ENCODE results near the gene RAPGEF2. TPM values are rescaled to one million over a fixed set of nuclear protein-coding genes. Genes with fewer than 3 reads are reported as not detected.
"Not testable (repeated sequence)": the region's sequence is repeated elsewhere in the genome, so short reads cannot be mapped to it uniquely, and the experiment has no call there.

RAPGEF2 gene
- total RNA-seq, 1 donor, result 50.3 TPM

- Histone ChIP-seq H3K9me3 (ENCODE audit: low read depth, low read length) (no peaks in the 10 kb centered on the region), H3K4me2 (ENCODE audit: insufficient read depth, low read length) (peak overlapping the region; percentile 79), H2AFZ (ENCODE audit: low read length) (peak overlapping the region; percentile 2), H3K4me1 (ENCODE audit: insufficient read depth, low read length) (peaks cover 5% of the 10 kb centered on the region), H3K27ac (ENCODE audit: low read depth, low read length) (peak overlapping the region; percentile 70), H3K79me2 (ENCODE audit: insufficient read depth, low read length) (no peaks in the 10 kb centered on the region), H4K20me1 (ENCODE audit: insufficient read depth, low read length) (no peaks in the 10 kb centered on the region), H3K4me3 (ENCODE audit: insufficient read depth, low read length) (peak overlapping the region; percentile 64), H3K27me3 (ENCODE audit: insufficient read depth, low read length) (no peaks in the 10 kb centered on the region), H3K36me3 (ENCODE audit: insufficient read depth, low read length) (peaks cover 5% of the 10 kb centered on the region)
- TF ChIP-seq, protein P1, sequence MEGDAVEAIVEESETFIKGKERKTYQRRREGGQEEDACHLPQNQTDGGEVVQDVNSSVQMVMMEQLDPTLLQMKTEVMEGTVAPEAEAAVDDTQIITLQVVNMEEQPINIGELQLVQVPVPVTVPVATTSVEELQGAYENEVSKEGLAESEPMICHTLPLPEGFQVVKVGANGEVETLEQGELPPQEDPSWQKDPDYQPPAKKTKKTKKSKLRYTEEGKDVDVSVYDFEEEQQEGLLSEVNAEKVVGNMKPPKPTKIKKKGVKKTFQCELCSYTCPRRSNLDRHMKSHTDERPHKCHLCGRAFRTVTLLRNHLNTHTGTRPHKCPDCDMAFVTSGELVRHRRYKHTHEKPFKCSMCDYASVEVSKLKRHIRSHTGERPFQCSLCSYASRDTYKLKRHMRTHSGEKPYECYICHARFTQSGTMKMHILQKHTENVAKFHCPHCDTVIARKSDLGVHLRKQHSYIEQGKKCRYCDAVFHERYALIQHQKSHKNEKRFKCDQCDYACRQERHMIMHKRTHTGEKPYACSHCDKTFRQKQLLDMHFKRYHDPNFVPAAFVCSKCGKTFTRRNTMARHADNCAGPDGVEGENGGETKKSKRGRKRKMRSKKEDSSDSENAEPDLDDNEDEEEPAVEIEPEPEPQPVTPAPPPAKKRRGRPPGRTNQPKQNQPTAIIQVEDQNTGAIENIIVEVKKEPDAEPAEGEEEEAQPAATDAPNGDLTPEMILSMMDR (IDR thresholded peaks at IDR 0.05; ENCODE audit: extremely low read depth, low read depth, low read length), result no peak
- DNase-seq (ENCODE audit: insufficient read length, low spot score, missing footprints), result peak; percentile 88
Measured at GRCh38 chr4:159248384-159249178, 145.7 kb downstream of the RAPGEF2 start.

GRCh38 chr4:159250751-159251325 lies 148.0 kb downstream of the RAPGEF2 start:
- Histone ChIP-seq H3K4me2 (ENCODE audit: insufficient read depth, low read length) (no peak overlapping the region), H3K36me3 (ENCODE audit: insufficient read depth, low read length) (peaks cover 5% of the 10 kb centered on the region), H3K79me2 (ENCODE audit: insufficient read depth, low read length) (no peaks in the 10 kb centered on the region), H3K27me3 (ENCODE audit: insufficient read depth, low read length) (no peaks in the 10 kb centered on the region), H3K9me3 (ENCODE audit: low read depth, low read length) (no peaks in the 10 kb centered on the region), H2AFZ (ENCODE audit: low read length) (no peak overlapping the region), H3K4me3 (ENCODE audit: insufficient read depth, low read length) (no peak overlapping the region), H3K4me1 (ENCODE audit: insufficient read depth, low read length) (peaks cover 5% of the 10 kb centered on the region), H3K27ac (ENCODE audit: low read depth, low read length) (no peak overlapping the region), H4K20me1 (ENCODE audit: insufficient read depth, low read length) (no peaks in the 10 kb centered on the region)
- no peak for DNase-seq (ENCODE audit: insufficient read length, low spot score, missing footprints)
- TF ChIP-seq, protein P1 (IDR thresholded peaks at IDR 0.05; ENCODE audit: extremely low read depth, low read depth, low read length), result no peak

DNA sequence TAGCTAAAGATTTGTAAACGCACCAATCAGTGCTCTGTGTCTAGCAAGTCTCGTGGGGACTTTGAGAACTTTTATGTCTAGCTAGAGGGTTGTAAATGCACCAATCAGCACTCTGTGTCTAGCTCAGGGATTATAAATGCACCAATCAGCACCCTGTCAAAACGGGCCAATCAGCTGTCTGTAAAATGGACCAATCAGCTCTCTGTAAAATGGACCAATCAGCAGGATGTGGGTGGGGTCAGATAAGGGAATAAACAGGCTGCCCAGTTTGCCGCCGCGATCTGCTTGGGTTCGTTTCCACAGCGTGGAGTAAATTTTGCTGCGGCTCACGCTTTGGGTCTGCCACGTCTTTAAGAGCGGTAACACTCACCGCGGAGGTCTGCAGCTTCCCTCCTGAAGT lies 148.7 kb downstream of the RAPGEF2 start:
- not testable (repeated sequence) for H3K27ac ChIP-seq (ENCODE audit: low read depth, low read length); H3K79me2 ChIP-seq (ENCODE audit: insufficient read depth, low read length); H3K27me3 ChIP-seq (ENCODE audit: insufficient read depth, low read length); H3K9me3 ChIP-seq (ENCODE audit: low read depth, low read length); H2AFZ ChIP-seq (ENCODE audit: low read length); H3K4me3 ChIP-seq (ENCODE audit: insufficient read depth, low read length); H3K36me3 ChIP-seq (ENCODE audit: insufficient read depth, low read length); H4K20me1 ChIP-seq (ENCODE audit: insufficient read depth, low read length); H3K4me1 ChIP-seq (ENCODE audit: insufficient read depth, low read length); DNase-seq (ENCODE audit: insufficient read length, low spot score, missing footprints); H3K4me2 ChIP-seq (ENCODE audit: insufficient read depth, low read length)

GRCh38 chr4:159252491-159252890 lies 149.6 kb downstream of the RAPGEF2 start:
- no peaks in the 10 kb centered on the region for H3K9me3 ChIP-seq (ENCODE audit: low read depth, low read length)
- no peak overlapping the region for H3K4me3 ChIP-seq (ENCODE audit: insufficient read depth, low read length)
- H3K4me2 ChIP-seq (ENCODE audit: insufficient read depth, low read length), result no peak overlapping the region
- no peak overlapping the region for H2AFZ ChIP-seq (ENCODE audit: low read length)
- peaks cover 5% of the 10 kb centered on the region for H3K79me2 ChIP-seq (ENCODE audit: insufficient read depth, low read length)
- H3K27ac ChIP-seq (ENCODE audit: low read depth, low read length), result no peak overlapping the region
- H3K27me3 ChIP-seq (ENCODE audit: insufficient read depth, low read length), result no peaks in the 10 kb centered on the region
- DNase-seq (ENCODE audit: insufficient read length, low spot score, missing footprints), result no peak
- no peaks in the 10 kb centered on the region for H4K20me1 ChIP-seq (ENCODE audit: insufficient read depth, low read length)
- H3K36me3 ChIP-seq (ENCODE audit: insufficient read depth, low read length), result peaks cover 5% of the 10 kb centered on the region
- TF ChIP-seq, protein P1 (IDR thresholded peaks at IDR 0.05; ENCODE audit: extremely low read depth, low read depth, low read length), result no peak
- H3K4me1 ChIP-seq (ENCODE audit: insufficient read depth, low read length), result peaks cover 5% of the 10 kb centered on the region

All from osteoblast (primary cell).